GM10266 (cell line): ENCODE data around the gene UGT1A3.
"Not testable (repeated sequence)": the region's sequence is repeated elsewhere in the genome, so short reads cannot be mapped to it uniquely, and the experiment has no call there.

Experiments used
- DNase-seq: peaks from one replicate; pipeline ENCODE4 v3.0.0; 2012; ENCODE audit errors: extremely low spot score
- CTCF ChIP-seq: IDR thresholded peaks from 2 replicates; pipeline ENCODE4 v1.5.1; 2012; ENCODE audit warnings: mild to moderate bottlenecking, low read depth; ENCODE audit not compliant: control insufficient read depth, insufficient read depth; ENCODE audit errors: missing control alignments

Gene UGT1A3

DNA sequence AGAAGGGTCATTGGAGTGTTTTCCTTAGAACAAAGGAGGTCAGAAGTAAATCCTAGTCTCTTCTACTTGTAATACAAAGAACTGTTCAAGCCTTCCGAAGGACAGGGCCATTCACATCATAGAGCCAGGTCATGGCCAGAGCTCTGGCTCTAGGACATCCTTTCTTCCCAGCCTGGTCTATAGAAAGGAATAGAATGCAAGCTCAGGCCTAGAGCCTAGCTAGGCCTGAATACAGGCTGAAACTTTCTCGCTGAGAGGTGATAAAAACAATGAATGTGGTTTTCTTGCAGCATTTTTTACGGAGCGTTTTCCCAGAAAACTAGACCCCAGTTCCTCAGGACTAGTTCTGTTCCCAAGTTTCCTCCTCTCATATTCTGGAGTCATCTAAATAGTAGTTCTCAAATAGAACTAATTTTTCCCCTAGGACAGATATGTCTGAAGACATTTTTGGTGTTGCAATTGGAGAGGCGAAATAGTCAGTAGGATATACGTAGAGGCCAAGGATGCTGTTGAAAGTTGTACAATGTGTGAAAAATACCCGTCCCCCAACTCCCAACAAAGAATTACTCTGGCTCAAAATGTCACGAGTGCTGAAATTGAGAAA is 29.3 kb upstream of the UGT1A3 start:
- TF ChIP-seq CTCF: no peak
- no peak for DNase-seq

- no peak for DNase-seq
- TF ChIP-seq CTCF: no peak
These were observed 28.7 kb upstream of the UGT1A3 start for GRCh38 chr2:233700028-233700635.

- not testable (repeated sequence) for DNase-seq
These were observed 28.0 kb upstream of the UGT1A3 start for GRCh38 chr2:233700842-233701241.

- no peak for TF ChIP-seq CTCF
These were observed 26.6 kb upstream of the UGT1A3 start for GRCh38 chr2:233702238-233702637.

GRCh38 chr2:233705911-233706506 is 22.8 kb upstream of the UGT1A3 start:
- no peak for TF ChIP-seq CTCF
- DNase-seq: no peak

More at GRCh38 chr2:233702238-233702637, 26.6 kb upstream of the UGT1A3 start:
- DNase-seq: no peak

DNA sequence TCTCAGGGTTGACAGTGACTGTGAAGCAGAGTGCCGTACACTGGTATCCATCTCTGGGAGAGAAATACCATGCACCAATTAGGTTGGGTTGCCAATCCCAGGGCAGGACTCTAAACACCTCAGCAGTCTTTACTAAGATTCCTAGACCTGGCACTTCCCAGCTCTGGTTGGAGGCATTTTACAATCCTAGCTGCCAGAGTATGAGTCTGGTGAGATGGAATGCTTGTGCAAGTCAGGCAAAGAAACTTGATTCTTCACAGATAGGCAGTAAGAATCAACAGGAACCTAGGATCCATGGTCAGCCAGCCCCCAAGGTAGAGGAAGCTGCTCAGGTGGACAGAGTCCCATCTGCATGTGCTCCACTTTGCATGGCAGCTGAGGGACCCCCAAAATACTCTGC is 22.1 kb upstream of the UGT1A3 start:
- DNase-seq: no peak
- no peak for TF ChIP-seq CTCF

DNA sequence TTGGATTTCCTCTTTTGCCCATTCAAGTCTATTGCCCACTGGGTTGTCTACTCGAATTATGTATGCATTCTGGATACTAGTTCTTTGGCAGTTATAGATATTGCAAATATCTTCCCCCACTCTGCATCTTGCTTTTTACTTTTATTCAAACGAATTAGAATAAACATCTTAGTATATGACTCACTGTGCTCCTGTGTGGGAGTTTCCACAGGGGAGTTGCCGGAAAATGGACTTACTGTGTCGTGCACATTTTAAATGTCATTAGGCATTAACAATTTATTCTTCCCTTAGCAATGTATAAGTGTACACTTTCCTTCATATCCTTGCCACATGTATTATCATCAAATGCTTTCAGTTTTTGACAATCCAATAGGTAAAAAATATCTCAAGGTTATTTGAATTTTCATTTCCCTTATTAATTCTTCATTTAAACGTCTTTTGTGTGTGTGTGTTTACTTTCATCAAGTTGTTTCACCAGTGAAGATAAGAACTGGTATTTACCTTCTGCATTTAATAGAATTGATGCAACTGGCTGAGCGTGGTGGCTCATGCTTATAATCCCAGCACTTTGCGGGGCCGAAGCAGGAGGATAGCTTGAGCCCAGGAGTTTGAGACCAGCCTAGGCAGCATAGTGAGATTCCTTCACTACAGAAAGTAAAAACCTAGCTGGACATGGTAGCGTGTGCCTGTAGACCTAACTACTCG is 20.8 kb upstream of the UGT1A3 start:
- TF ChIP-seq CTCF: no peak
- no peak for DNase-seq
